IMR-90 (cell line): ENCODE results near the gene S100A16. TPM values are rescaled to one million over a fixed set of nuclear protein-coding genes. Genes with fewer than 3 reads are reported as not detected.

Experiments
- ATAC-seq: fragments of 200-7000 bp; cut with Tn5 transposase; 2 replicates; pipeline ENCODE4 v1.9.1; 2020; ENCODE audit warnings: low read depth, mild to moderate bottlenecking, moderate library complexity
- BruUV-seq: library from RNA; stranded (reverse); fragments of 400-500 nt; replicated peaks from 2 replicates; lab custom pipeline; 2021; lab: Mats Ljungman, UMichigan
- CTCF ChIA-PET: fragments of 300-600 bp; formaldehyde crosslinking; extraction: SDS; loops from one replicate; lab custom pipeline; 2021; ENCODE audit warnings: antibody characterized with exemption; lab: Yijun Ruan, JAX
- POLR2A ChIA-PET: fragments of 300-600 bp; sonication (Branson Sonifier 250); formaldehyde crosslinking; loops from one replicate; lab custom pipeline; 2022; ENCODE audit warnings: antibody characterized with exemption; ENCODE audit not compliant: unreplicated experiment; lab: Charles Lee
- DNase-seq: peaks from one replicate; pipeline ENCODE4 v3.0.0; 2013
- H2AFZ ChIP-seq: replicated peaks from 2 replicates; pipeline ENCODE3; 2013; ENCODE audit warnings: low read length, mild to moderate bottlenecking; ENCODE audit not compliant: poor library complexity
- H2AK5ac ChIP-seq: 2 replicates; pipeline ENCODE4 v1.6.1; 2013; ENCODE audit warnings: low read depth, low read length, inconsistent platforms
- H2AK9ac ChIP-seq: replicated peaks from 2 replicates; pipeline ENCODE3; 2013; ENCODE audit warnings: mild to moderate bottlenecking, low read depth, low read length, moderate library complexity; ENCODE audit not compliant: poor library complexity
- H2BK120ac ChIP-seq: 2 replicates; pipeline ENCODE4 v1.6.1; 2013; ENCODE audit warnings: low read depth, low read length, inconsistent platforms
- H2BK15ac ChIP-seq: 3 replicates; pipeline ENCODE4 v1.6.1; 2013; ENCODE audit warnings: low read depth, low read length, inconsistent platforms
- H2BK20ac ChIP-seq: 2 replicates; pipeline ENCODE4 v1.6.1; 2013; ENCODE audit warnings: low read depth, mild to moderate bottlenecking, inconsistent platforms, low read length, moderate library complexity
- H2BK5ac ChIP-seq: 2 replicates; pipeline ENCODE4 v1.6.1; 2013; ENCODE audit warnings: mild to moderate bottlenecking, low read depth, low read length, inconsistent platforms; ENCODE audit not compliant: poor library complexity, severe bottlenecking
- H3K14ac ChIP-seq: replicated peaks from 2 replicates; pipeline ENCODE4 v1.6.1; 2013; ENCODE audit warnings: low read depth, low read length, inconsistent platforms
- H3K18ac ChIP-seq: 2 replicates; pipeline ENCODE4 v1.6.1; 2013; ENCODE audit warnings: low read depth, low read length, control low read depth
- H3K23ac ChIP-seq: 2 replicates; pipeline ENCODE4 v1.6.1; 2013; ENCODE audit warnings: low read depth, low read length, inconsistent platforms
- H3K27ac ChIP-seq: 2 replicates; pipeline ENCODE4 v1.5.1; 2013; ENCODE audit warnings: mild to moderate bottlenecking, control low read depth, low read length; ENCODE audit not compliant: insufficient read depth
- H3K27me3 ChIP-seq: 2 replicates; pipeline ENCODE4 v1.6.1; 2013; ENCODE audit warnings: low read length; ENCODE audit not compliant: control insufficient read depth, insufficient read depth
- H3K36me3 ChIP-seq: 2 replicates; pipeline ENCODE4 v1.6.1; 2013; ENCODE audit warnings: low read length, mixed read lengths; ENCODE audit not compliant: control insufficient read depth, insufficient read depth
- H3K4ac ChIP-seq: 2 replicates; pipeline ENCODE4 v1.6.1; 2013; ENCODE audit warnings: low read depth, low read length, inconsistent platforms
- H3K4me1 ChIP-seq: 2 replicates; pipeline ENCODE4 v1.6.1; 2013; ENCODE audit warnings: low read length, mixed read lengths; ENCODE audit not compliant: control insufficient read depth, insufficient read depth
- H3K4me2 ChIP-seq: 2 replicates; pipeline ENCODE4 v1.6.1; 2013; ENCODE audit warnings: low read depth, mild to moderate bottlenecking, control low read depth, low read length, moderate library complexity
- H3K4me3 ChIP-seq: 2 replicates; pipeline ENCODE4 v1.5.1; 2013; ENCODE audit warnings: low read depth, mild to moderate bottlenecking, control low read depth, low read length, moderate library complexity; ENCODE audit not compliant: insufficient read depth
- H3K56ac ChIP-seq: 2 replicates; pipeline ENCODE4 v1.6.1; 2013; ENCODE audit warnings: low read length, inconsistent platforms; ENCODE audit not compliant: insufficient read depth; ENCODE audit errors: extremely low read depth
- H3K79me1 ChIP-seq, 2 experiments: 2 replicates each; pipeline ENCODE4 v1.6.1; 2013; ENCODE audit warnings: low read length in 2 of 2, inconsistent platforms in 1 of 2, low read depth in 1 of 2
- H3K9ac ChIP-seq: 2 replicates; pipeline ENCODE4 v1.6.1; 2013; ENCODE audit warnings: low read depth, low read length, control low read depth
- H3K9me1 ChIP-seq: 2 replicates; pipeline ENCODE4 v1.6.1; 2013; ENCODE audit warnings: low read length, inconsistent platforms; ENCODE audit not compliant: insufficient read depth
- H3K9me3 ChIP-seq: 2 replicates; pipeline ENCODE4 v1.6.1; 2013; ENCODE audit warnings: low read length; ENCODE audit not compliant: control insufficient read depth, insufficient read depth
- H4K20me1 ChIP-seq: 2 replicates; pipeline ENCODE4 v1.6.1; 2013; ENCODE audit warnings: low read length, inconsistent platforms; ENCODE audit not compliant: insufficient read depth
- H4K5ac ChIP-seq: 2 replicates; pipeline ENCODE4 v1.6.1; 2013; ENCODE audit warnings: mild to moderate bottlenecking, low read depth, low read length, control low read depth
- H4K8ac ChIP-seq, 2 experiments: 2 replicates each; pipeline ENCODE4 v1.6.1; 2013; ENCODE audit warnings: low read depth in 2 of 2, low read length in 2 of 2, control low read depth in 1 of 2, inconsistent platforms in 1 of 2
- H4K91ac ChIP-seq: 2 replicates; pipeline ENCODE4 v1.6.1; 2013; ENCODE audit warnings: low read depth, low read length, inconsistent platforms; ENCODE audit not compliant: insufficient read depth
- CHD1 ChIP-seq: IDR thresholded peaks from 2 replicates; pipeline ENCODE4 v1.6.1; 2012; ENCODE audit warnings: low read depth, low read length, improper control_type of control experiment
- CTCF ChIP-seq: conservative IDR thresholded peaks from 2 replicates; pipeline ENCODE4 v1.5.1; 2012; ENCODE audit warnings: mild to moderate bottlenecking, low read depth, low read length, improper control_type of control experiment
- ELK1 ChIP-seq: fragments of 150-350 bp; IDR thresholded peaks from 2 replicates; pipeline ENCODE4 v1.6.1; 2016; ENCODE audit warnings: low read depth, mild to moderate bottlenecking, low read length, moderate library complexity, borderline replicate concordance
- FOS ChIP-seq: fragments of 150-350 bp; IDR thresholded peaks from 2 replicates; pipeline ENCODE4 v1.6.1; 2016; ENCODE audit warnings: low read depth, low read length
- MAFK ChIP-seq: IDR thresholded peaks from 2 replicates; pipeline ENCODE4 v1.6.1; 2012; ENCODE audit warnings: low read depth, low read length, improper control_type of control experiment
- RAD21 ChIP-seq: IDR thresholded peaks from 2 replicates; pipeline ENCODE4 v1.6.1; 2012; ENCODE audit warnings: low read length, improper control_type of control experiment
- RCOR1 ChIP-seq: IDR thresholded peaks from 2 replicates; pipeline ENCODE4 v1.6.1; 2012; ENCODE audit warnings: mild to moderate bottlenecking, low read length, improper control_type of control experiment; ENCODE audit not compliant: insufficient replicate concordance
- SMC3 ChIP-seq: fragments of 150-350 bp; IDR thresholded peaks from 2 replicates; pipeline ENCODE4 v1.6.1; 2016; ENCODE audit warnings: low read depth, mild to moderate bottlenecking, antibody characterized with exemption, low read length, moderate library complexity
- WGBS, 2 experiments: methylation state at CpG; one replicate each; pipeline versions ENCODE4 v1.1.5 to v1.1.7; 2013; ENCODE audit warnings: missing lambda C conversion rate in 2 of 2; ENCODE audit not compliant: insufficient read length in 1 of 2; ENCODE audit errors: extremely low coverage in 2 of 2; 5-methylcytosine and 5-hydroxymethylcytosine counted together
- dilution Hi-C: fragments of 300-500 bp; cut with HindIII; formaldehyde crosslinking; loops from one replicate; pipeline ENCODE4 v1.14.3; 2018; ENCODE audit warnings: low sequenced_read_pairs; ENCODE audit not compliant: unreplicated experiment
- in situ Hi-C: fragments of 300-500 bp; cut with MboI; formaldehyde crosslinking; loops from 3 replicates; pipeline ENCODE4 v1.14.3; 2019; ENCODE audit warnings: low sequenced_read_pairs, inconsistent platforms, mixed read lengths
- intact Hi-C: fragments of 100-400 bp; cut with micrococcal nuclease; formaldehyde crosslinking; loops from 2 replicates; pipeline ENCODE4 v1.10.0; 2022
- polyA plus RNA-seq, 3 experiments: library from polyadenylated mRNA; depleted of rRNA; stranded (reverse); fragments of >200 nt; gene quantifications; 2 replicates each; pipeline ENCODE4 v1.2.3, GENCODE V29; 2012; ENCODE audit warnings: low replicate concordance in 1 of 3
- total RNA-seq: library from RNA; depleted of rRNA; stranded (reverse); fragments of >200 nt; gene quantifications from 2 replicates; pipeline ENCODE4 v1.2.3, GENCODE V29; 2012

S100A16 gene
- total and polyA plus RNA-seq, 2 of the 4 experiments (the other 2 are of a cell fraction): 201 to 515 TPM

- H2AK9ac ChIP-seq: peak overlapping the region; percentile 79
- intact Hi-C loops (no loop called here), dilution Hi-C loops (no loop called here), in situ Hi-C loops (no loop called here)
- H3K9me3 ChIP-seq: no peaks in the 10 kb centered on the region
- H3K79me1 ChIP-seq: peaks cover 15 to 26% of the 10 kb centered on the region in 2 experiments
- no peak overlapping the region for H3K4me2 ChIP-seq
- peaks cover 21% of the 10 kb centered on the region for H3K9me1 ChIP-seq
- H2BK5ac ChIP-seq: no peak overlapping the region
- no peak overlapping the region for H3K56ac ChIP-seq
- no peak overlapping the region for H3K23ac ChIP-seq
- no peak overlapping the region for H2AK5ac ChIP-seq
- WGBS, 2 experiments: no CpG with 5 or more reads among the region's 7 CpGs
- no peak overlapping the region for H2BK20ac ChIP-seq
- no peak overlapping the region for H3K14ac ChIP-seq
- H3K4me1 ChIP-seq: peaks cover 16% of the 10 kb centered on the region
- no peak overlapping the region for H2BK120ac ChIP-seq
- peak overlapping the region; percentile 23 for H2AFZ ChIP-seq
- no peak overlapping the region for H3K27ac ChIP-seq
- CTCF ChIA-PET: interaction anchor here (1.2 kb wide), 1 partner anchor 58 kb away, joined by 3 read pairs; no protein-coding TSS in a partner anchor
- TF ChIP-seq SMC3 (no peak), RAD21 (no peak), CHD1 (no peak), CTCF (no peak), ELK1 (no peak), RCOR1 (no peak), FOS (no peak), MAFK (no peak)
- H4K20me1 ChIP-seq: peaks cover 13% of the 10 kb centered on the region; the same call in 1 of the 2 replicates
- H3K36me3 ChIP-seq: 0 out of 2 replicates have a peak, but pooled peaks cover 2% of the 10 kb centered on the region
- no peak overlapping the region; the same call in 1 of the 2 replicates for H4K91ac ChIP-seq
- no peak overlapping the region for H3K4me3 ChIP-seq
- H3K27me3 ChIP-seq: no peaks in the 10 kb centered on the region
- no peak for ATAC-seq
- no peak overlapping the region for H2BK15ac ChIP-seq
- no peak overlapping the region for H4K8ac ChIP-seq
- no peak overlapping the region for H4K5ac ChIP-seq
- no TSS peak for BruUV-seq
- POLR2A ChIA-PET: no interaction called here
- peak overlapping the region; percentile 28; the same call in 1 of the 2 replicates for H3K4ac ChIP-seq
- no peak for DNase-seq
- no peak overlapping the region for H3K9ac ChIP-seq
- no peak overlapping the region for H3K18ac ChIP-seq
These were observed 17.4 kb upstream of the S100A16 start for GRCh38 chr1:153630384-153630783.
